C4-2B (cell line): Measurements from ENCODE around the gene MYRFL.

Experiments
- H3K27ac ChIP-seq: fragments of 450-650 bp; 2 replicates; pipeline ENCODE4 v1.5.1; 2017
- ZFX ChIP-seq: fragments of 450-650 bp; IDR thresholded peaks from 2 replicates; pipeline ENCODE4 v1.6.1; 2017
- TF ChIP-seq, protein P1 (sequence below): fragments of 450-650 bp; conservative IDR thresholded peaks from 2 replicates; pipeline ENCODE4 v1.5.1; 2017; ENCODE audit warnings: mild to moderate bottlenecking

Gene MYRFL

GRCh38 chr12:70005864-70006618, 181.0 kb downstream of the MYRFL start:
- no peak for TF ChIP-seq ZFX
- TF ChIP-seq, protein P1, sequence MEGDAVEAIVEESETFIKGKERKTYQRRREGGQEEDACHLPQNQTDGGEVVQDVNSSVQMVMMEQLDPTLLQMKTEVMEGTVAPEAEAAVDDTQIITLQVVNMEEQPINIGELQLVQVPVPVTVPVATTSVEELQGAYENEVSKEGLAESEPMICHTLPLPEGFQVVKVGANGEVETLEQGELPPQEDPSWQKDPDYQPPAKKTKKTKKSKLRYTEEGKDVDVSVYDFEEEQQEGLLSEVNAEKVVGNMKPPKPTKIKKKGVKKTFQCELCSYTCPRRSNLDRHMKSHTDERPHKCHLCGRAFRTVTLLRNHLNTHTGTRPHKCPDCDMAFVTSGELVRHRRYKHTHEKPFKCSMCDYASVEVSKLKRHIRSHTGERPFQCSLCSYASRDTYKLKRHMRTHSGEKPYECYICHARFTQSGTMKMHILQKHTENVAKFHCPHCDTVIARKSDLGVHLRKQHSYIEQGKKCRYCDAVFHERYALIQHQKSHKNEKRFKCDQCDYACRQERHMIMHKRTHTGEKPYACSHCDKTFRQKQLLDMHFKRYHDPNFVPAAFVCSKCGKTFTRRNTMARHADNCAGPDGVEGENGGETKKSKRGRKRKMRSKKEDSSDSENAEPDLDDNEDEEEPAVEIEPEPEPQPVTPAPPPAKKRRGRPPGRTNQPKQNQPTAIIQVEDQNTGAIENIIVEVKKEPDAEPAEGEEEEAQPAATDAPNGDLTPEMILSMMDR: no peak
- no peak overlapping the region for H3K27ac ChIP-seq

DNA sequence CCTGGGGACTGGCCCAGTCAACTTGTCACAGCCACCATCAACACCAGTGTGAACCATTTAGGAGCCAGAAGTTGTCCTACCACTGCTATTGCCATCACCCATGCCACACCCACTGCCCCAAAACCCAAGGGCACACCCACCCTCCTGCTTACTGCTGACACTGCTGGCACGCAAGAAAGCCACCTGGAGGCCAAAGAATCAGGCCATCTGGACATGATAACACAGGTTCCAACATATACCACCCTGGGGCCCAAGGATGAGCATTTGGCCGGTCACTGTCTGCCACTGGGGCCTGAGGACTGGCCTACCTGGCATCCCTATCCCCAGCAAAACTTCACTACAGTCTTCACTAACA, 181.6 kb downstream of the MYRFL start:
- TF ChIP-seq, protein P1: no peak
- TF ChIP-seq ZFX: no peak
- no peak overlapping the region for H3K27ac ChIP-seq

DNA sequence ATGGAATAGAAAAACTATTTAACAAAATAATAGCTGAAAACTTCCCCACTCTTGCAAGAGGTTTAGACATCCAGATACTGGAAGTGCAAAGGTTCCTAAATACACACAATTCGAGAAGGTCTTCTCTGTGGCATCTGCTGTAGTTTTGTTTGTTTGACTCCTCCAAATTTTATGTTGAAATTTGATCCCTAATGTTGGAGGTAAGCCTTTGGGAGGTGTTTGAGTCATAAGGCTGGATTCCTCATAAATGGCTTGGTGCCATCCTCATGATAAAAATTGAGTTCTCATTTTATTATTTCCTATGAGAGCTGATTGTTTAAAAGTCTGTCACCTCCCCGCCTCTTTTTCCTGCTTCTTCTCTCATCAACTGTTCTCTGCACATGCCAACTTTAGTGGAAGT, 182.7 kb downstream of the MYRFL start:
- TF ChIP-seq, protein P1: no peak
- TF ChIP-seq ZFX: no peak
- no peak overlapping the region for H3K27ac ChIP-seq
